Astrocyte (in vitro differentiated cells and primary cell): Measurements from ENCODE around the gene PDCD5. TPM values are rescaled to one million over a fixed set of nuclear protein-coding genes. Genes with fewer than 3 reads are reported as not detected.
A peak's percentile ranks its signal among the peaks of the same experiment; 100 is the strongest.
"Not testable (repeated sequence)": the region's sequence is repeated elsewhere in the genome, so short reads cannot be mapped to it uniquely, and the experiment has no call there.

ENCODE experiments used
- DNase-seq: peaks from one replicate; pipeline ENCODE4 v3.0.0-alpha.2; 2010; ENCODE audit warnings: low read depth
- FAIRE-seq: peaks from 2 replicates; lab custom pipeline; 2011; peaks lifted over from hg19 to GRCh38; lab: Jason Lieb, UNC
- H2AFZ ChIP-seq: 2 replicates; pipeline ENCODE4 v1.6.0; 2012; ENCODE audit warnings: low read depth, low read length, inconsistent platforms
- H3K27ac ChIP-seq: 2 replicates; pipeline ENCODE4 v1.5.1; 2011; ENCODE audit warnings: low read depth, low read length, inconsistent platforms
- H3K27me3 ChIP-seq: 2 replicates; pipeline ENCODE4 v1.6.0; 2011; ENCODE audit warnings: low read length, inconsistent platforms; ENCODE audit not compliant: insufficient read depth
- H3K36me3 ChIP-seq: 2 replicates; pipeline ENCODE4 v1.5.1; 2011; ENCODE audit warnings: low read length, inconsistent platforms; ENCODE audit not compliant: insufficient read depth
- H3K4me1 ChIP-seq: 2 replicates; pipeline ENCODE4 v1.5.1; 2011; ENCODE audit warnings: low read length, inconsistent platforms; ENCODE audit not compliant: insufficient read depth
- H3K4me2 ChIP-seq: 2 replicates; pipeline ENCODE4 v1.6.0; 2012; ENCODE audit warnings: low read length, inconsistent platforms
- H3K4me3 ChIP-seq: 2 replicates; pipeline ENCODE4 v1.5.1; 2011; ENCODE audit warnings: low read depth, mild to moderate bottlenecking, low read length, inconsistent platforms; ENCODE audit not compliant: insufficient read depth
- H3K79me2 ChIP-seq: 2 replicates; pipeline ENCODE4 v1.6.0; 2012; ENCODE audit warnings: mild to moderate bottlenecking, low read length, inconsistent platforms; ENCODE audit not compliant: insufficient read depth
- H3K9ac ChIP-seq: 2 replicates; pipeline ENCODE4 v1.6.0; 2012; ENCODE audit warnings: mild to moderate bottlenecking, low read length, inconsistent platforms
- H3K9me3 ChIP-seq: 2 replicates; pipeline ENCODE4 v1.5.1; 2012; ENCODE audit warnings: low read depth, mild to moderate bottlenecking, low read length, inconsistent platforms; ENCODE audit not compliant: insufficient read depth
- H4K20me1 ChIP-seq: 2 replicates; pipeline ENCODE4 v1.6.0; 2012; ENCODE audit warnings: low read length, inconsistent platforms; ENCODE audit not compliant: insufficient read depth
- H3K27ac Mint-ChIP-seq: one replicate; pipeline ENCODE4 v1.8.0; 2021; ENCODE audit warnings: mild to moderate bottlenecking, mixed read lengths; ENCODE audit not compliant: unreplicated experiment
- H3K27me3 Mint-ChIP-seq: one replicate; pipeline ENCODE4 v1.8.0; 2021; ENCODE audit warnings: low read depth, mixed read lengths; ENCODE audit not compliant: unreplicated experiment
- H3K36me3 Mint-ChIP-seq: one replicate; pipeline ENCODE4 v1.8.0; 2021; ENCODE audit warnings: low read depth, mixed read lengths; ENCODE audit not compliant: unreplicated experiment
- H3K4me1 Mint-ChIP-seq: one replicate; pipeline ENCODE4 v1.8.0; 2021; ENCODE audit warnings: low read depth, mixed read lengths; ENCODE audit not compliant: unreplicated experiment
- H3K4me3 Mint-ChIP-seq: one replicate; pipeline ENCODE4 v1.8.0; 2021; ENCODE audit warnings: mild to moderate bottlenecking, moderate library complexity, mixed read lengths; ENCODE audit not compliant: unreplicated experiment
- H3K9me3 Mint-ChIP-seq: one replicate; pipeline ENCODE4 v1.8.0; 2021; ENCODE audit warnings: mild to moderate bottlenecking, mixed read lengths; ENCODE audit not compliant: unreplicated experiment
- CTCF ChIP-seq: IDR thresholded peaks from 2 replicates; pipeline ENCODE4 v1.5.1; 2011; ENCODE audit warnings: low read depth, mild to moderate bottlenecking, inconsistent platforms, low read length, moderate library complexity; ENCODE audit not compliant: insufficient read depth
- EZH2 ChIP-seq: IDR thresholded peaks from 2 replicates; pipeline ENCODE4 v1.6.1; 2012; ENCODE audit warnings: mild to moderate bottlenecking, low read length, inconsistent platforms; ENCODE audit not compliant: insufficient read depth
- total RNA-seq: library from RNA; stranded (reverse); gene quantifications from 2 replicates; pipeline ENCODE4 v1.2.1, GENCODE V29; 2021

The PDCD5 gene
- total RNA-seq, 1 donor from 2014 or later = 127 TPM

GRCh38 chr19:32570081-32570785, 10.8 kb upstream of the PDCD5 start:
- no peak overlapping the region for H3K4me3 Mint-ChIP-seq
- H2AFZ ChIP-seq = no peak overlapping the region

GRCh38 chr19:32571471-32572075, 9.4 kb upstream of the PDCD5 start:
- not testable (repeated sequence) for FAIRE-seq, H3K79me2 ChIP-seq, H3K4me1 ChIP-seq, H3K4me3 Mint-ChIP-seq, H3K9me3 Mint-ChIP-seq, H3K27ac Mint-ChIP-seq, H3K4me1 Mint-ChIP-seq, H2AFZ ChIP-seq, H3K4me2 ChIP-seq, H3K27ac ChIP-seq, H3K9me3 ChIP-seq, H4K20me1 ChIP-seq, H3K4me3 ChIP-seq, H3K36me3 ChIP-seq, H3K36me3 Mint-ChIP-seq, H3K9ac ChIP-seq, DNase-seq, H3K27me3 ChIP-seq
- H3K27me3 Mint-ChIP-seq = peaks cover 25% of the 10 kb centered on the region

More at GRCh38 chr19:32570081-32570785, 10.8 kb upstream of the PDCD5 start:
- Mint-ChIP-seq H3K9me3 (peaks cover 2% of the 10 kb centered on the region), H3K27ac (no peak overlapping the region), H3K27me3 (peaks cover 19% of the 10 kb centered on the region), H3K36me3 (no peaks in the 10 kb centered on the region), H3K4me1 (no peaks in the 10 kb centered on the region)
- Histone ChIP-seq H3K36me3 (no peaks in the 10 kb centered on the region), H3K4me3 (no peak overlapping the region), H3K4me2 (no peak overlapping the region), H3K27ac (no peak overlapping the region), H3K9ac (no peak overlapping the region), H3K79me2 (no peaks in the 10 kb centered on the region), H4K20me1 (no peaks in the 10 kb centered on the region), H3K4me1 (no peaks in the 10 kb centered on the region), H3K9me3 (no peaks in the 10 kb centered on the region), H3K27me3 (no peaks in the 10 kb centered on the region)
- TF ChIP-seq CTCF (peak; percentile 68), EZH2 (no peak)
- peak; percentile 6 for DNase-seq
- no peak for FAIRE-seq

GRCh38 chr19:32572700-32573491, 8.1 kb upstream of the PDCD5 start:
- H3K9me3 ChIP-seq, H3K4me3 ChIP-seq, H3K9ac ChIP-seq, H3K27ac Mint-ChIP-seq, H3K36me3 Mint-ChIP-seq, H3K9me3 Mint-ChIP-seq, H3K27ac ChIP-seq, FAIRE-seq, H4K20me1 ChIP-seq, H3K4me1 ChIP-seq, H3K79me2 ChIP-seq, H3K36me3 ChIP-seq, H3K4me1 Mint-ChIP-seq, H3K4me2 ChIP-seq, H3K27me3 ChIP-seq, DNase-seq, H3K4me3 Mint-ChIP-seq, H2AFZ ChIP-seq: not testable (repeated sequence)
- peaks cover 30% of the 10 kb centered on the region for H3K27me3 Mint-ChIP-seq
